ENCODE measurements around the gene CTCFL.

DNA sequence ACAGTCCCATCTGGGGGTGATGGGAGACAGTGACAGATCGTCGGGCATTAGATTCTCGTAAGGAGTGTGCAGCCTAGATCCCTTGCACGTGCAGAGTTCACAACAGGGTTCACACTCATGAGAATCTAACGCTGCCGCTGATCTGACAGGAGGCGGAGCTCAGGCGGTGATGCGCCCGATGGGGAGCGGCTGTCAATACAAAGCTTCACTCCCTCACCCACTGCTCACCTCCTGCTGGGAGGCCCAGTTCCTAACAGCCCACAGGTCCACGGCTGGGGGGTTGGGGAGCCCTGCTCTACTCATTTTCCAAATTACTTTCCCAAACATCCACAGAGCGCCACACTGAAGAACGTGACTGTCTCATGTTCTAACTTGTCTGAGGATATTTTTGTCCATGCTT, 25.3 kb downstream of the CTCFL start:
- TF ChIP-seq YY1 (IDR thresholded peaks at IDR 0.05; ENCODE audit: insufficient read depth, insufficient read length) (no peak), ZNF274 (IDR thresholded peaks at IDR 0.05; ENCODE audit: low read depth, low read length) (no peak)

All from NT2/D1 (cell line).